Measurements from ENCODE around the gene MATN1.

GRCh38 chr1:30742300-30742962 lies 19.0 kb upstream of the MATN1 start:
- TF ChIP-seq POLR2A (IDR thresholded peaks at IDR 0.05; ENCODE audit: low read length), result no peak
- TF ChIP-seq GATA1 (IDR thresholded peaks at IDR 0.05; ENCODE audit: low read depth, low read length), result no peak
